ENCODE measurements around the gene HEMK1. TPM values are rescaled to one million over a fixed set of nuclear protein-coding genes. Genes with fewer than 3 reads are reported as not detected.

HEMK1 gene
- total RNA-seq, 1 donor from 2014 or later: 15.2 TPM

- Mint-ChIP-seq H3K4me1 (ENCODE audit: low read depth) (peaks cover 20% of the 10 kb centered on the region), H3K27ac (ENCODE audit: unreplicated experiment) (no peak overlapping the region), H3K27me3 (ENCODE audit: low read depth) (no peaks in the 10 kb centered on the region), H3K4me3 (ENCODE audit: unreplicated experiment) (no peak overlapping the region), H3K9me3 (ENCODE audit: low read depth) (no peaks in the 10 kb centered on the region), H3K36me3 (ENCODE audit: low read depth) (no peaks in the 10 kb centered on the region)
- DNase-seq (ENCODE audit: low spot score): no peak
- no peak for TF ChIP-seq CTCF (IDR thresholded peaks at IDR 0.05)
Observed at GRCh38 chr3:50626401-50626800, 57.1 kb downstream of the HEMK1 start.

GRCh38 chr3:50627407-50628051 is 58.2 kb downstream of the HEMK1 start:
- Mint-ChIP-seq H3K27me3 (ENCODE audit: low read depth) (no peaks in the 10 kb centered on the region), H3K4me3 (ENCODE audit: unreplicated experiment) (no peak overlapping the region), H3K36me3 (ENCODE audit: low read depth) (no peaks in the 10 kb centered on the region), H3K27ac (ENCODE audit: unreplicated experiment) (peak overlapping the region; percentile 63), H3K9me3 (ENCODE audit: low read depth) (no peaks in the 10 kb centered on the region), H3K4me1 (ENCODE audit: low read depth) (peaks cover 27% of the 10 kb centered on the region)
- peak; percentile 62 for TF ChIP-seq CTCF (IDR thresholded peaks at IDR 0.05)
- no peak for DNase-seq (ENCODE audit: low spot score)

- no peak overlapping the region for H3K27ac Mint-ChIP-seq (ENCODE audit: unreplicated experiment)
- TF ChIP-seq CTCF (IDR thresholded peaks at IDR 0.05): no peak
- peaks cover 27% of the 10 kb centered on the region for H3K4me1 Mint-ChIP-seq (ENCODE audit: low read depth)
- H3K27me3 Mint-ChIP-seq (ENCODE audit: low read depth): no peaks in the 10 kb centered on the region
- H3K9me3 Mint-ChIP-seq (ENCODE audit: low read depth): no peaks in the 10 kb centered on the region
- H3K36me3 Mint-ChIP-seq (ENCODE audit: low read depth): no peaks in the 10 kb centered on the region
- no peak overlapping the region for H3K4me3 Mint-ChIP-seq (ENCODE audit: unreplicated experiment)
- no peak for DNase-seq (ENCODE audit: low spot score)
Observed at GRCh38 chr3:50628601-50629000, 59.3 kb downstream of the HEMK1 start.

GRCh38 chr3:50630394-50630793 is 61.1 kb downstream of the HEMK1 start:
- no peak for TF ChIP-seq CTCF (IDR thresholded peaks at IDR 0.05)
- H3K36me3 Mint-ChIP-seq (ENCODE audit: low read depth): no peaks in the 10 kb centered on the region
- H3K4me1 Mint-ChIP-seq (ENCODE audit: low read depth): peaks cover 18% of the 10 kb centered on the region
- H3K27ac Mint-ChIP-seq (ENCODE audit: unreplicated experiment): no peak overlapping the region
- no peak overlapping the region for H3K4me3 Mint-ChIP-seq (ENCODE audit: unreplicated experiment)
- DNase-seq (ENCODE audit: low spot score): no peak
- no peaks in the 10 kb centered on the region for H3K9me3 Mint-ChIP-seq (ENCODE audit: low read depth)
- no peaks in the 10 kb centered on the region for H3K27me3 Mint-ChIP-seq (ENCODE audit: low read depth)

- Mint-ChIP-seq H3K4me3 (ENCODE audit: unreplicated experiment) (no peak overlapping the region), H3K36me3 (ENCODE audit: low read depth) (no peaks in the 10 kb centered on the region), H3K4me1 (ENCODE audit: low read depth) (peaks cover 18% of the 10 kb centered on the region), H3K27ac (ENCODE audit: unreplicated experiment) (no peak overlapping the region), H3K27me3 (ENCODE audit: low read depth) (no peaks in the 10 kb centered on the region), H3K9me3 (ENCODE audit: low read depth) (no peaks in the 10 kb centered on the region)
- no peak for TF ChIP-seq CTCF (IDR thresholded peaks at IDR 0.05)
- DNase-seq (ENCODE audit: low spot score): no peak
Observed at GRCh38 chr3:50630877-50631276, 61.6 kb downstream of the HEMK1 start.

Data from chondrocyte (in vitro differentiated cells).